ENCODE results near the gene MEGF6.

Gene MEGF6

GRCh38 chr1:3461238-3461933, 149.9 kb downstream of the MEGF6 start:
- H3K14ac ChIP-seq (ENCODE audit: low read length in 2 of 2), result peak overlapping the region in 1 of 2 experiments; percentile 7
- peak overlapping the region; percentile 13 to 16 for H3K4ac ChIP-seq (ENCODE audit: low read depth in 1 of 2, low read length in 2 of 2)
- H2AFZ ChIP-seq (ENCODE audit: low read depth, low read length), result no peak overlapping the region
- no peak for DNase-seq
- H3K4me2 ChIP-seq (ENCODE audit: low read length, poor library complexity, severe bottlenecking), result no peak overlapping the region
- no peaks in the 10 kb centered on the region for H3K9me3 ChIP-seq (ENCODE audit: control insufficient read depth, low read length)
- H3K23ac ChIP-seq (ENCODE audit: low read length in 2 of 2), result no peak overlapping the region
- no peak overlapping the region for H2BK5ac ChIP-seq (ENCODE audit: low read depth, low read length, poor library complexity, severe bottlenecking)
- H3K18ac ChIP-seq (ENCODE audit: low read depth in 1 of 2, low read length in 2 of 2), result peak overlapping the region; percentile 16 to 28
- H2BK12ac ChIP-seq (ENCODE audit: low read length in 2 of 2), result peak overlapping the region in 1 of 2 experiments; percentile 32
- peaks cover 12 to 90% of the 10 kb centered on the region in 2 experiments for H3K27me3 ChIP-seq (ENCODE audit: control insufficient read depth in 1 of 2, insufficient read depth in 1 of 2, low read length in 2 of 2)
- no peak overlapping the region for H4K8ac ChIP-seq (ENCODE audit: low read length)
- H2BK15ac ChIP-seq (ENCODE audit: low read depth, poor library complexity, severe bottlenecking), result no peak overlapping the region
- no peak overlapping the region for H2AK5ac ChIP-seq (ENCODE audit: low read length, severe bottlenecking)
- H3K4me3 ChIP-seq (ENCODE audit: insufficient read depth in 1 of 2, low read depth in 1 of 2, low read length in 2 of 2), result peak overlapping the region in 1 of 2 experiments; percentile 23
- no peak overlapping the region for H3K27ac ChIP-seq (ENCODE audit: low read length, poor library complexity, severe bottlenecking)
- peaks cover 32% of the 10 kb centered on the region for H3K4me1 ChIP-seq (ENCODE audit: control insufficient read depth, insufficient read depth, low read depth, low read length)
- H4K91ac ChIP-seq (ENCODE audit: low read length), result peak overlapping the region; percentile 55
- H3K36me3 ChIP-seq (ENCODE audit: control insufficient read depth in 1 of 2, insufficient read depth in 2 of 2, low read depth in 1 of 2, low read length in 2 of 2), result no peaks in the 10 kb centered on the region
- no peak overlapping the region for H3K9ac ChIP-seq (ENCODE audit: low read length)
- no peak overlapping the region for H2BK120ac ChIP-seq (ENCODE audit: low read depth, low read length)
- H3K79me1 ChIP-seq (replicated peaks; ENCODE audit: low read length, poor library complexity, severe bottlenecking), result no peaks in the 10 kb centered on the region
- 94% methylated on average over 30 of the region's 30 CpGs for WGBS

DNA sequence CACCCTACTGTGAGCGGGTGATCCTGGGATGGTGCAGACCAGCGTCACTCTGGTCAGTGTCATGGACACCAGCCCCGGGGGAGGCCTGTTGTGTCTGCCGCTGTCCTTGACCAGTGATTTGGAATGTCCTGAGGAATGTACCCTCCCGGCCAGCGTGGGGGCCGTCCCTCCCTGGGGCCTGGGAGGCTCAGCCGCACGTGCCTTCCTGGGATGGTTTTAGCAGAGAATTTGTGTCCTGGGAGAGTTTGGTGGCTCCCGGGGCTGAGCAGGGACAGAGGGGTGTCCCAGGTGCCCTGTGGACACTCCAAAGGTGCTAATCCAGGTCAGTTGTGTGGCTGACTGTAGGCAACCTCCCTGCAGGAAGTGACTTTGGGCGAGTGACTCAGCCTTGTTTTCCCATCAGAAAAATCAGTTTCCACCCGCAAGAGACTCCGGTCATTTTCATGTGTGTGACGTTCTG, 150.6 kb downstream of the MEGF6 start:
- peak overlapping the region; percentile 4 for H3K4me2 ChIP-seq (ENCODE audit: low read length, poor library complexity, severe bottlenecking)
- H2BK15ac ChIP-seq (ENCODE audit: low read depth, poor library complexity, severe bottlenecking), result no peak overlapping the region
- H2AFZ ChIP-seq (ENCODE audit: low read depth, low read length), result peak overlapping the region; percentile 55
- no peak overlapping the region for H3K27ac ChIP-seq (ENCODE audit: low read length, poor library complexity, severe bottlenecking)
- peak overlapping the region; percentile 52 for H4K91ac ChIP-seq (ENCODE audit: low read length)
- H3K9ac ChIP-seq (ENCODE audit: low read length), result no peak overlapping the region
- no peak overlapping the region for H2AK5ac ChIP-seq (ENCODE audit: low read length, severe bottlenecking)
- H3K4me3 ChIP-seq (ENCODE audit: insufficient read depth in 1 of 2, low read depth in 1 of 2, low read length in 2 of 2), result no peak overlapping the region
- H2BK5ac ChIP-seq (ENCODE audit: low read depth, low read length, poor library complexity, severe bottlenecking), result no peak overlapping the region
- H3K14ac ChIP-seq (ENCODE audit: low read length in 2 of 2), result peak overlapping the region in 1 of 2 experiments; percentile 79
- H2BK12ac ChIP-seq (ENCODE audit: low read length in 2 of 2), result no peak overlapping the region
- peak overlapping the region; percentile 66 for H4K8ac ChIP-seq (ENCODE audit: low read length)
- peaks cover 15 to 90% of the 10 kb centered on the region in 2 experiments for H3K27me3 ChIP-seq (ENCODE audit: control insufficient read depth in 1 of 2, insufficient read depth in 1 of 2, low read length in 2 of 2)
- H3K79me1 ChIP-seq (replicated peaks; ENCODE audit: low read length, poor library complexity, severe bottlenecking), result no peaks in the 10 kb centered on the region
- no peak overlapping the region for H2BK120ac ChIP-seq (ENCODE audit: low read depth, low read length)
- peak overlapping the region in 1 of 2 experiments; percentile 70 for H3K18ac ChIP-seq (ENCODE audit: low read depth in 1 of 2, low read length in 2 of 2)
- H3K23ac ChIP-seq (ENCODE audit: low read length in 2 of 2), result no peak overlapping the region
- peak overlapping the region in 1 of 2 experiments; percentile 55 for H3K4ac ChIP-seq (ENCODE audit: low read depth in 1 of 2, low read length in 2 of 2)
- peak; percentile 48 for DNase-seq
- 28% methylated on average over 14 of the region's 14 CpGs for WGBS
- H3K36me3 ChIP-seq (ENCODE audit: control insufficient read depth in 1 of 2, insufficient read depth in 2 of 2, low read depth in 1 of 2, low read length in 2 of 2), result no peaks in the 10 kb centered on the region
- no peaks in the 10 kb centered on the region for H3K9me3 ChIP-seq (ENCODE audit: control insufficient read depth, low read length)
- H3K4me1 ChIP-seq (ENCODE audit: control insufficient read depth, insufficient read depth, low read depth, low read length), result peaks cover 32% of the 10 kb centered on the region

GRCh38 chr1:3459940-3460671, 151.2 kb downstream of the MEGF6 start:
- Histone ChIP-seq H3K79me1 (replicated peaks; ENCODE audit: low read length, poor library complexity, severe bottlenecking) (no peaks in the 10 kb centered on the region), H3K4ac (ENCODE audit: low read depth in 1 of 2, low read length in 2 of 2) (peak overlapping the region in 1 of 2 experiments; percentile 32), H3K18ac (ENCODE audit: low read depth in 1 of 2, low read length in 2 of 2) (peak overlapping the region in 1 of 2 experiments; percentile 70), H3K4me3 (ENCODE audit: insufficient read depth in 1 of 2, low read depth in 1 of 2, low read length in 2 of 2) (no peak overlapping the region), H3K9ac (ENCODE audit: low read length) (no peak overlapping the region), H4K91ac (ENCODE audit: low read length) (peak overlapping the region; percentile 1), H3K27ac (ENCODE audit: low read length, poor library complexity, severe bottlenecking) (no peak overlapping the region), H3K23ac (ENCODE audit: low read length in 2 of 2) (no peak overlapping the region), H3K36me3 (ENCODE audit: control insufficient read depth in 1 of 2, insufficient read depth in 2 of 2, low read depth in 1 of 2, low read length in 2 of 2) (no peaks in the 10 kb centered on the region), H2BK5ac (ENCODE audit: low read depth, low read length, poor library complexity, severe bottlenecking) (no peak overlapping the region), H3K9me3 (ENCODE audit: control insufficient read depth, low read length) (no peaks in the 10 kb centered on the region), H2BK12ac (ENCODE audit: low read length in 2 of 2) (peak overlapping the region in 1 of 2 experiments; percentile 21), H4K8ac (ENCODE audit: low read length) (no peak overlapping the region), H3K4me1 (ENCODE audit: control insufficient read depth, insufficient read depth, low read depth, low read length) (peaks cover 34% of the 10 kb centered on the region), H3K14ac (ENCODE audit: low read length in 2 of 2) (no peak overlapping the region), H2BK15ac (ENCODE audit: low read depth, poor library complexity, severe bottlenecking) (no peak overlapping the region), H2AFZ (ENCODE audit: low read depth, low read length) (no peak overlapping the region), H3K27me3 (ENCODE audit: control insufficient read depth in 1 of 2, insufficient read depth in 1 of 2, low read length in 2 of 2) (peaks cover 21 to 92% of the 10 kb centered on the region in 2 experiments), H3K4me2 (ENCODE audit: low read length, poor library complexity, severe bottlenecking) (no peak overlapping the region), H2AK5ac (ENCODE audit: low read length, severe bottlenecking) (peak overlapping the region; percentile 47), H2BK120ac (ENCODE audit: low read depth, low read length) (no peak overlapping the region)
- WGBS, result 88% methylated on average over 23 of the region's 23 CpGs
- DNase-seq, result no peak
